ENCODE measurements around the gene ULK4. TPM values are rescaled to one million over a fixed set of nuclear protein-coding genes. Genes with fewer than 3 reads are reported as not detected.
"Not testable (repeated sequence)": the region's sequence is repeated elsewhere in the genome, so short reads cannot be mapped to it uniquely, and the experiment has no call there.

The ULK4 gene
- total RNA-seq, 1 donor from 2014 or later = 3.7 TPM

DNA sequence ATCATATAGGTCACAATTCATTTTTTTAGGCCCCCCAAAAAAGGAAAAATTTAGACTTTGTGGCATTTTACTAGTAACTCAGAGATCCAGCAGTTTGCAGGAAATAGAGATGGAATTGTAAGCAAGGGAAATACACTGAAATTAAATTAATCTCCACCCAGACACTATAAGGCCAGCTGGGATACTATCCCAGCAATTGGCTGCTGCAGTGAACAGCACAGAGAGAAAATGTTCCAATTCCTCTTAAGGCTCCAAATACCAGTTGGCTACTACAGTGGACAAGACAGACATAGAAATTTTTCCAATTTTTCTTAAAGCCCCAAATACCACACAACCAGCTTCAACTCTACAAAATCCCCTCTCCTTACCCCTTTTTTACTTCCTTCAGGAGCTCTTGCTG, 78.9 kb downstream of the ULK4 start:
- DNase-seq = no peak
- intact Hi-C loops (cut with DNase I) = loop anchor here (5.0 kb wide), 1 partner anchor 1556 kb away; no protein-coding TSS in a partner anchor
- ATAC-seq (ENCODE audit: poor library complexity) = no peak

- intact Hi-C loops (cut with DNase I) = loop anchor here (2.0 to 5.0 kb wide), 2 partner anchors 1301 to 1554 kb away; no protein-coding TSS in a partner anchor
- DNase-seq (no peak), ATAC-seq (ENCODE audit: poor library complexity) (no peak)
Observed at GRCh38 chr3:41881233-41881821, 80.6 kb downstream of the ULK4 start.

GRCh38 chr3:41880387-41880786, 81.5 kb downstream of the ULK4 start:
- intact Hi-C loops (cut with DNase I) = loop anchor here (2.0 to 5.0 kb wide), 2 partner anchors 1300 to 1553 kb away; no protein-coding TSS in a partner anchor
- no peak for ATAC-seq (ENCODE audit: poor library complexity)
- DNase-seq = no peak

GRCh38 chr3:41877741-41878140, 84.2 kb downstream of the ULK4 start:
- intact Hi-C loops (cut with DNase I); ATAC-seq (ENCODE audit: poor library complexity); DNase-seq: not testable (repeated sequence)

- DNase-seq (no peak), ATAC-seq (ENCODE audit: poor library complexity) (no peak)
- intact Hi-C loops (cut with DNase I) = no loop called here
Observed at GRCh38 chr3:41874022-41874421, 87.9 kb downstream of the ULK4 start.

DNA sequence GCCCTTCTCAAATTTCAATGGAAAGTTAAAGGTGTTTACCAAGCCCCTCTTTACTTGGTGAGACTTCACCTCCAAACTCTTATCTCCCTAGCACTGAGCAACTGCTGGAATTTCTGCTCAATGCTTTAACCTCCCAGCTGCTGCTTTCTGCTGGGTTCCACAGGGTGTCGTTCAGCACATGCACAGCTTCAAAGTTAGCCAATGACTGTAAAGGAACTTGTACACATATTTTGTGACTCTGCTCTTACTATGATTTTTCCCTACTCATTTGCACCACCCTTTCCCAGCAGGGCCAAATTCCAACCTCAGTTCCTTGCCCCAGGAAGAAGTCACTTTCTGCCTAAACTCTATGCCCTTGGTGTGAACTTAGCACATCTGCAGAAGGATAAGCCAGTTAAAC, 89.7 kb downstream of the ULK4 start:
- DNase-seq (no peak), ATAC-seq (ENCODE audit: poor library complexity) (no peak)
- intact Hi-C loops (cut with DNase I) = no loop called here

DNA sequence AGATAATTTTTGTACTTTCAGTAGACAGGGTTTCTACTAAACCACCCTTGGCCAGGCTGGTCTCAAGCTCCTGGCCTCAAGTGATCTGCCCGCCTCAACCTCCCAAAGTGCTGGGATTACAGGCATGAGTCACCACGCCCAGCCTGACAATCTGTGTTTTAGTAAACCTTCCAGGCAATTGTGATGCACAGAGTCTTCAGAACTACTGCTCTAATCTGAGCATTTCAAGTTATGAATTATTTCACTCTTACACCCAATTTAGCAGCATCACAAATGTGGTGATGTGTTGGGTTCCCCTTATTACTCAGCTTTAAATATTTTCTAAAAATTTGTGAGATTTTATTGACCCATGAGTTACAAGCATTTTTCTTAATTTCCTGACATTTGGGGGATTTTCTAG, 94.4 kb downstream of the ULK4 start:
- ATAC-seq (ENCODE audit: poor library complexity) (no peak), DNase-seq (no peak)
- intact Hi-C loops (cut with DNase I) = no loop called here

DNA sequence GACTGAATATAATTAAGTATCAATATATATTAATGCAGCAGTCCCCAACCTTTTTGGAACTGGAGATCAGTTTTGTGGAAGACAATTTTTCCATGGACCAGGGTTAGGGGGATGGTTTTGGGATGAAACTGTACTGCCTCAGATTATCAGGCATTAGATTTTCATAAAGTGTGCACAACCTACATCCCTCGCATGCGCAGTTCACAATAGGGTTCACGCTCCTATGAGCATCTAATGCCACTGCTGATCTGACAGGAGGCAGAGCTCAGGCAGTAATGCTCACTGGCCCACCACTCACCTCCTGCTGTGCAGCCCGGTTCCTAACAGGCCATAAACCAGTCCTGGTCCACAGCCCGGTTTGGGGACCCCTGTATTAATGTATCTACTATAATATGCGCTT, 95.6 kb downstream of the ULK4 start:
- DNase-seq = no peak
- no peak for ATAC-seq (ENCODE audit: poor library complexity)
- intact Hi-C loops (cut with DNase I) = no loop called here

DNA sequence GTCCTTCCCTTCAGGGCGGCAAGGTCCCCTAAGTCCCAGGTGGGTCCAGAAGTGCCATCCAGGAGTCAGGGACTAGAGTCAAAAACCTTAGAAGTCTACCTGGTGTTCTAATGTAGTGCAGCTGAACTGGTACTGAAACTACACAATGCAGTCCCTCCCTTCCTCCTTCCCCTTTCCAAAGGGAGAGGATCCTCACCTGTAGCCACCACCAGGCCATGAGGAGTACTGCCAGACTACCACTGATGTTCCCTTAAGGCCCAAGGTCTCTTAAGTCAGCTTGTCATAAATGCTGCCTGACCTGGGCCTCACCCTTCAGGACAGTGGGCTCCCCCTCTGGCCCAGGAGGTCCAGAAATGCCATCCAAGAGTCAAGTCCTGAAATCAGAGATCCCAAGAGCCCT, 98.9 kb downstream of the ULK4 start:
- ATAC-seq (ENCODE audit: poor library complexity) = no peak
- no peak for DNase-seq
- intact Hi-C loops (cut with DNase I) = no loop called here

GRCh38 chr3:41860489-41860888, 101.4 kb downstream of the ULK4 start:
- ATAC-seq (ENCODE audit: poor library complexity); intact Hi-C loops (cut with DNase I); DNase-seq: not testable (repeated sequence)

GRCh38 chr3:41854956-41855355, 106.9 kb downstream of the ULK4 start:
- DNase-seq (no peak), ATAC-seq (ENCODE audit: poor library complexity) (no peak)
- intact Hi-C loops (cut with DNase I) = no loop called here

GRCh38 chr3:41853540-41854196, 108.2 kb downstream of the ULK4 start:
- DNase-seq = no peak
- intact Hi-C loops (cut with DNase I) = no loop called here
- ATAC-seq (ENCODE audit: poor library complexity) = no peak

GRCh38 chr3:41848753-41849574, 112.9 kb downstream of the ULK4 start:
- no peak for ATAC-seq (ENCODE audit: poor library complexity)
- no peak for DNase-seq
- intact Hi-C loops (cut with DNase I) = no loop called here

DNA sequence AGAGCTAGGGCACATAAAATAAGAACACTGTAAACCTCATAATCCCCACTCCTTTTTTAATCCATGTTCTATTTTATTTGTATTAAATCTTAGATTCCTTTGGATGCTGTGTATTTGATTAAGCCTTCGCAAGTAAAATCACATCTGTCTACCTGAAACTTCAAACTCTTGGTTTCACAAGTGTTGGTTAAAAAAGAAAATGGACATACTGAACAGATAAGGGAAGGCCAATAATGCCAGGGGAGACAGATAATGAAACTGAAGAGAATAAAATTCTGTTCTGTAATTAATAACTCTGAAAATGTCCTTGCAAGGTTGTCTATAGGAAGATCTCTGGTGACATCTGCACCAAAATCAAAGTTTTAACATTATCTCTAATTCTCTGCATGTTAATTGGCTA, 114.2 kb downstream of the ULK4 start:
- no peak for ATAC-seq (ENCODE audit: poor library complexity)
- intact Hi-C loops (cut with DNase I) = no loop called here
- no peak for DNase-seq

GRCh38 chr3:41846850-41847249, 115.1 kb downstream of the ULK4 start:
- intact Hi-C loops (cut with DNase I) = no loop called here
- no peak for ATAC-seq (ENCODE audit: poor library complexity)
- DNase-seq = no peak

- no peak for ATAC-seq (ENCODE audit: poor library complexity)
- DNase-seq = no peak
- intact Hi-C loops (cut with DNase I) = no loop called here
Observed at GRCh38 chr3:41845826-41846225, 116.1 kb downstream of the ULK4 start.

GRCh38 chr3:41844256-41844655, 117.6 kb downstream of the ULK4 start:
- ATAC-seq (ENCODE audit: poor library complexity); intact Hi-C loops (cut with DNase I): not testable (repeated sequence)

GRCh38 chr3:41840936-41841668, 120.8 kb downstream of the ULK4 start:
- ATAC-seq (ENCODE audit: poor library complexity); intact Hi-C loops (cut with DNase I); DNase-seq: not testable (repeated sequence)

More at GRCh38 chr3:41844256-41844655, 117.6 kb downstream of the ULK4 start:
- DNase-seq = not testable (repeated sequence)

Data from Right ventricle myocardium superior (tissue), 1 donor.